GM19099 (cell line): ENCODE measurements around the gene AARSD1.

Experiments
- POLR2A ChIP-seq: IDR thresholded peaks from 3 replicates; pipeline ENCODE4 v1.6.1; 2011; ENCODE audit warnings: low read depth; ENCODE audit not compliant: insufficient read length; ENCODE audit errors: extremely low read depth

AARSD1 gene

DNA sequence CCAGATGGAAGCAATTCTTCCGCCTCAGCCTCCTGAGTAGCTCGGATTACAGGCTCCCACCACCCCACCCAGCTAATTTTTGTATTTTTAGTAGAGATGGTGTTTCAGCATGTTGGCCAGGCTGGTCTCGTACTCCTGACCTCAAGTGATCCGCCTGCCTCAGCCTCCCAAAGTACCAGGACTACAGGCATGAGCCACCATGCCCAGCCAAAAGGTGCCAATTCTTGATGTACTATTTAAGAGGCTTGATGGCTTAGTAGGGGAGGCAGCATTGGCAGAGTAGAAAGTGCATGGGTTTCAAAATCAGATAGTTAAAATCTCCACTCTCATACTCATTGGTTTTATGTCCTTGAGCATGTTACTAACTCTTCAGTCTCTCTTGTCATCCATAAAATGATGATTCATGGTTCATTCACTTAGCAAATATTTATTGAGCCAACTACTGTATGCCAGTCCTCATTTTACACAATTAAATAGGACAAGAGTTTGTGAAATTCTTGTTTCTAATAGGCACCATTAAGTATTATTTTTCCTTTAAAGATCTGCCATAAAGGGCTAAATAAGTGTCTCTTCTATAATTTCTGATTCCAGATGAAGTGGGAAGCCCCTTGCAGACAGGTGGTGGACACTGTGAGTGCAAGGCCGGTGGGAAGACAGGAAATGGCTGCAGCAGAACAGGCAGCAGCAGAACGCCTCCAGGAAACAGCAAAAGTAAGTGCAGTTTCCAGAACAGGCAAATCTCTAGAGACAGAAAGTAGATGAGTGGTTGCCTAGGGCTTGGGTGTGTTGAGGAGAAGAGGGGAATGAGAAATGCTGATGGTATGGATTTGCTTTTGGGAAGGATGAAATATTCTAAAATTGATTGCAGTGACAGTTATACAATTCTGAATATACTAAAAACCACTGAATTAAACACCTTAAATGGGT, 25.7 kb upstream of the AARSD1 start:
- no peak for TF ChIP-seq POLR2A

DNA sequence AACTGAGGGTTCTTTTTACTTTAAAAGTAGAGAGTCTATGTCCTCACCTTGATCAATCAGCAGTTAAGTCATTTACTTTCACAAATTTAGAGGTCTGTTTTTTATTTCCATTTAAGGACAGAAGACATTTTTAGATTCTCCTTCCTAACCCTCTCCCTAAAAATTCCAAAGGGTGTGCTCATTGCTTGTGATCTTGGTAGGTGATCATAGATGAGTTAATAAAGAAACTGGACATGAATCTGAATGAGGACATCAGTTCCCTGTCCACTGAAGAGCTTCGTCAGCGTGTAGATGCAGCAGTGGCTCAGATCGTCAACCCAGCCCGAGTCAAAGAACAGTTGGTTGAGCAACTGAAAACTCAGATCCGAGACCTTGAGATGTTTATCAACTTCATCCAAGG, 24.9 kb upstream of the AARSD1 start:
- TF ChIP-seq POLR2A: no peak

DNA sequence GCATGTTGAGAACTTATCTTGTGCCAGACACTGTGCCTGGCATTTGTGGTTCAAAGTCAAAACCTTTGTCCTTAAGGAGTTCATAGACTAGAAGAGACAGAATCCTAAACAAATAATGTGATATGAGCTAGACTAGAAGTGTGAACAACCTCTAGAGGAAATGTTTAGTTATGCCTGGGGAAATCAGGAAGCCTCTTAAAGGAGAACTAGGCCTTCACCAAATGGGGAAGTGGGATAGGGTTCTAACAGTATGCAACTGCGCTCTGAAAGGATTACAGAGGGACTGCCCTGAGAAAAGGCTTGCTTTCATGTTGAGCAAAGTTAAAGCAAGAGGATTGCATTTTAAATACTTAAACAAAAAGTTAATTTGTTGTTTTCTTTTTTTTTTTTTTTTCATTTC, 21.0 kb upstream of the AARSD1 start:
- TF ChIP-seq POLR2A: no peak

DNA sequence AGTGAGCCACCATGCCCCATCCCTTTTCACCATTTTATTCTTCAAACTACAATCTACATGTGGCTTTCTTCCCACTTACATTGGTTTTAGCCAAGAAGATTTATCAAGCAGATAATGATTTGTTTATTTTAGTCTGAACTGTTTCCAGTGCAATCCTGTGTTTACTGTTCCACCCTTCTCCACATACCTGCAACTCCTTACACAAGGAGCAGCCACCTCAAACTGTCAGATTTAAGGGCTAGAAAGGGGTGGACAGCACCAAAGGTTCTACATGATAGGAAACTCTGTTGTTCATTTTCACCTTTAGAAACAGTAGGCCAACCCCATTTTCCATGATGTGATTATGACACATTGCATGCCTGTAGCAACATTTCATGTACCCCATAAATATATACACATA, 18.0 kb upstream of the AARSD1 start:
- no peak for TF ChIP-seq POLR2A

DNA sequence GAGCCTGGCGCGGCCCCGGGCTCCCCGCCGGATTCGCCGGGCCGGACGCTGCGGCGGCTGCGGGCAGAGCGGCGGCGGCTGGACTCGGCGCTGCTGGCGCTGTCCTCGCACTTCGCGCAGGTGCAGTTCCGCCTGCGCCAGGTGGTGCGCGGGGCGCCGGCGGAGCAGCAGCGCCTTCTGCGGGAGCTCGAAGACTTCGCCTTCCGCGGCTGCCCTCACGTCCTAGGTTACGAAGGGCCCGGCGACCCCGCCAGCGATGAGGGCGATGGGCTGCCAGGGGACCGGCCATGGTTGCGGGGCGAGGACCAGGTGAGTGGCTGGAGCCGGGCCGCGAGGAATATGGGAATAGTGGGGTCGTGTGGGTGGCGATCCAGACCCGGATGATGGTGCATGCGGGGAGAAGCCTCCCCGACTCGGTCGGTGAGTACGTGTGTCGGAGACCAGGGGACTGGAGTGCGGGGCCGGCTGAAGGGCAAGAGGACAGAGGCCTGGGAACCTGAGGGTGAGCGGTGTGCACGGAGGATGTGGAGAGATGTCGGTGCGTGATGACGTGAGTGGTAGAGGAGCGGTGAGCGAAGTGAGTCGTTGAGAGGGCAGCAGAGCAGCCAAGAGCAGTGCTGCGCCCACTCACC, 16.6 kb upstream of the AARSD1 start:
- TF ChIP-seq POLR2A: peak; percentile 35

DNA sequence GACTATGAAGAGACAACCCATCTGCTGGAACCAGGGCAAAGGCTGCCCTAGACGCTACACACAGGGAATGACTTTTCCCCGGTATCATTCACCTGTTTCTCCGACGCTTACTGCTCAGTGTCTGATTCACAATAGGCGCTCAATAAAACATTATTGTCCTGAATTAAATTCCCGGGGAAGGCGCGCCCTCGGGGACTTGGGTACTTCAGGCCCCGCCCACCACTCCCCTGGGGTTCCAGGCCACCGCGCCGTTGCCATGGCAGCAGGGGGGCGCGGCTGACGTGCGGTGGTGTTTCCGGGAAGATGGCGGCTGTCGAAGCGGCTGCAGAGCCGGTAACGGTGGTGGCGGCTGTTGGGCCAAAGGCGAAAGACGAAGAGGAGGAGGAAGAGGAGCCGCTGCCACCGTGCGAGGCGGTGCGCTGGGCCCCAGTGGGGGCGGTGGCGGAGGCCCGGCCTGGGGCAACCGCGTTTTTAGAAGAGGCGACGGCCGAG, 16.1 kb upstream of the AARSD1 start, which contains the start of gene RUNDC1:
TSS of gene RUNDC1 (plus strand) at position 292 of the 492 bp plus-strand sequence. CDS start at position 304, 12 bp downstream.
- TF ChIP-seq POLR2A: peak; percentile 76

DNA sequence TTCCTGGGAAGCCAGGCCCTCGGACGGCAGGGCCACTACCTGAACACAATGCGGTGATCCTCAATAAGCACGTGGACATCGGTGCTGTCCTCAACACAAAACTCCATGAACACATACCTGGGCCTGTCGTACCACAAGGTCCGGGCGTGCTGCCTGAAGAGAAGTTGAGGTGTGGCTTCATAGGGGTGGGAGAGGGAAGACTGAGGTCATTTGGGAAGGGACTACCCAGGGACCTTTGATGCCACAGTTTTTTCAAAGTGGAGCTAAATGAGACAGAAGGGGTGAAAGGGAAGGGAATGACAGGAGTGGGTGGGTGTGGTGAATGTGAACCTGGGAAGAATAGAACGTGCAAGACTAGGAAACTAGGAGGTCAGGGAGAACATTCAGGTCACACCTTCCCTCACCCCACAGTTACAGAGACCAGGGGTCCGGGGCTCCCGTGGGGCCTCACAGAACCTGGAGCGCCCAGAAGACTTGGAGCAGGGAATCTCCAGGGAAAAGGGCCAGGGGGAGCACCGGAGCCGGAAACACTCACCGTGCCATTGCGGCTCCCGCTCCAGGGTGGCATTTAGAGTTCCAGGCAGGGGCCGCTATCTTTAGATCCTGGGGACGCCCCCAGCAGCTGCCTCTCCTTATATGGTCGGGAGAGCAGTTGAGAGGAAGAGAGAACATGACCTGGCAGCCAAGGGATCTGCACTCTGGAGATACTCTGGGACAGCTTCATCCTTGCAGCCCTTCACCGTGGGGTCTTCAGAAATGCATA, 15.4 kb upstream of the AARSD1 start, which contains the start of gene PTGES3L:
TSS of gene PTGES3L (minus strand) at position 570 of the 763 bp plus-strand sequence. CDS start at position 543, 27 bp downstream.
- TF ChIP-seq POLR2A: no peak

DNA sequence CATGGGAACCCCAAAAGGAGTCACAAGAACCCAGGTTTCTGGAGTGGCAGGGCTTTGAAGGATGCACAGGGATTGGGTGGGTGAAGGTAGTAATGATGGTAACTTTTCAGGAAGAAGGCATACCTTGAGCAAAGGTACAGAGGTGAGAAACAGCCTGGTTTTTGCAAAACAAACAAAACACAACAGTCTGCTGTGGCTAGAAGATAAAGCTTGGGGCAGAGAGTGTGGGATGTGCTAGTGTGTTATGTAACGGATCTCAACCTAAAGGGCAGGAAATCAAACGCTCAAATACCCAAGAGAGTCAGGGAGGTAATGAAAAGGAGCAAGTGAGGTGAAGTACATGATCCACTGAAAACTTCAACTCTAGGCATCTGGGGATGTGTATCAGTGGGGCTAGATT, 11.0 kb upstream of the AARSD1 start:
- TF ChIP-seq POLR2A: no peak

DNA sequence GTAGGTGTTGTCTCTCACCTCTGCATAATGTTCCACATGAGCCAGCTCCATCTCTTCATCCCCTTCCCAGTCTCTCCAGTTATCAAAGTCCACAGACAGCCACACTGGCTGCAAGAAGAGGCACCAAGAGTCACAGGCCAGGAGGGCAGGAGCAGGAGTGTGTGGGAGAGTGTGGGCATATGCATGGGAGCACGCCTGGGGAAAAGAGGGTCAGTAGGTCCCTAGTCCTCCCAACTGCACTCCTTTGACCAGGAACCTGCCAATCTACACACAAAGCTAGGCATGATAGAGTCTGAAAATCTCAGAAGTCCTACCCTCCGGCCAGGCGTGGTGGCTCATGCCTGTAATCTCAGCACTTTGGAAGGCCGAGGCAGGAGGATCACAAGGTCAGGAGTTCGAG, 7.3 kb upstream of the AARSD1 start:
- TF ChIP-seq POLR2A: no peak

DNA sequence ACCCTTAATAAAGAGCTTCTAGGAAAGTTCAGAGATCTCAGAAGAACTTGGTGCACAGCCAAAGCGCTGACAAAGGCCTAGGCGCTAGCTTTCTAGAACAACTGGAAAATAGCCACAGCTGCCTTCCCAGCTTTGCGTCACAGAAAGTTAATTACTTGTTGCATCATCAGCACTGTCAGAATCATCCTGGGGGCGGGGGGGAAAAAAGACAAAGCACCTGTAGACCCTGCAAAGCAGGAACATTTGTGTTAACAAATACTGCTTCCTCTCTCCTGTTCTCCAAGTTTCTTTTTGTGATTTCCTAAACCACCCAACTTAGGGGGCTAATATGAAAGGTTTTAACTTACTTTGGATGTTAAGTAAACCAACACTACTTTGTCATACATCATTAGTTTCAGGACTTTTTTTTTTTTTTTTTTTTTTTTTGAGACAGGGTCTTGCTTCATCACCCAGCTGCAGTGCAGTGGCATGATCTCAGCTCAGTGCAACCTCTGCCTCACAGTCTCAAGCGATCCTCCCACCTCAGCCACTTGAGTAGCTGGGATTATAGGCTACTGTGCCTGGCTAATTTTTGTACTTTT, 4.8 kb upstream of the AARSD1 start:
- no peak for TF ChIP-seq POLR2A

DNA sequence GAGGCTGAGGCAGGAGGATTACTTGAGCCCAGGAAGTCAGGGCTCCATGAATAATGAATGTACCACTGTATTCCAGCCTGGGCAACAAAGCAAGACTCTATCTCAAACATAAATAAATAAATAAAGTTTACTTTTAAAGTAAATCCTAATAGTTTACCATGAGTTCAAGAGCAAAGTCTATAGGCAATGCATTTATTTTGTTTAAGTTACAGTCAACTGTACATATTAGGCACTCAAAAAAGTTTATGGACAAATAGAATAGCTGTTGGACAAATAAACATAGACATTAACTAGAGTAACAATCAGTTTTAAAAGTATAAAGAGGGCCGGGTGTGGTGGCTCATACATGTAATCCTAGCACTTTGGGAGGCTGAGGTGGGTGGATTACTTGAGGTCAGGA, 3.7 kb upstream of the AARSD1 start:
- TF ChIP-seq POLR2A: no peak

DNA sequence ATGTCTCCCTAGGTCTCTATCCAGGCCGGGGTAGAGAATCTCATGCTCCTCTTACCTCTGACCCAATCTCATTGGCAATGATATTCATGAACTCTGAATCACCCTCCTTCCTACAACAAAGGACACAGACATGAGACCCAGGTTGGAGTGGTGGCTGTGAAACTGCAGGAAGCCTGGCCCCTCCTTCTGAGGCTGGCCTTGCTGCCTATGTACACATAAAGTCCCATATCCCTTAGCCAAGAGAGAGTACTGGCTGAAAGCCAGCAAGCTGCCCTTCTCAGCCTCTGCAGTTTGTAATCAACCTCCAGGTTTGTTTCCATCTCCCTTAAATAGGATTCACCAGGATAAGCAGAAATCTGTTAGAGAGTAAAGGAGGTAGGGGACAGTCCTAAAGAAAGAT, 10.6 kb downstream of the AARSD1 start:
- no peak for TF ChIP-seq POLR2A

DNA sequence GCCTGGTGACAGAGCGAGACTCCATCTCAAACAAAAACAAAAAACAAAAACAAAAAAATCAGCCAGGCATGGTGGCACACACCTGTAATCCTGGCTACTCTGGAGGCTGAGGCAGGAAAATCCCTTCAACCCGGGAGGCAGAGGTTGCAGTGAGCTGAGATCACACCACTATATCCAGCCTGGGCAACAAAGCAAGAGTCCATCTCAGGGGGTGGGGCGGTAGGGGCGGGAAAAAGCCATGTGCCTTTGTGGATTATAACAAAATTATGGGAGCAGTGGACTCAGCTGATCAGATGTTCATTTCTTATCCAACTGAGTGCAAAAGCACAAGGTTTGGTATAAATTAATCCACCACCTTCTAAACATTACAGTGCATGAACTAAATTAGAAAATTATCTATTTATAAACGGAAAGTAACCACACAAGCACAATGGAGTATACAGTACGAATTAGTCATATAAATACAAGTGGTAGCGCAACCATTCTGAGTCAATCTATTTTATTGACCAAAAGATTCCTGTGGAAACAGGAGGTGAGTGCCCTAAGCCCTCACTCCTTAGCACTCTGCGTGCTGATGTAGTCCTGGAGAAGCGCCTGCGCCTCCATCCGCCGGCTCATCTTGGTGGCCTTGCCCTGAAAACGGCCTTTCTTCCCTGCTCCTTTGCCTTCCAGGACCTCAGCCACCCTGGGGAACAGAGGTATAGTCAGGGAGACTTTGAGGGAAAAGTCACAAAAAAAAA, 14.0 kb downstream of the AARSD1 start:
- no peak for TF ChIP-seq POLR2A

DNA sequence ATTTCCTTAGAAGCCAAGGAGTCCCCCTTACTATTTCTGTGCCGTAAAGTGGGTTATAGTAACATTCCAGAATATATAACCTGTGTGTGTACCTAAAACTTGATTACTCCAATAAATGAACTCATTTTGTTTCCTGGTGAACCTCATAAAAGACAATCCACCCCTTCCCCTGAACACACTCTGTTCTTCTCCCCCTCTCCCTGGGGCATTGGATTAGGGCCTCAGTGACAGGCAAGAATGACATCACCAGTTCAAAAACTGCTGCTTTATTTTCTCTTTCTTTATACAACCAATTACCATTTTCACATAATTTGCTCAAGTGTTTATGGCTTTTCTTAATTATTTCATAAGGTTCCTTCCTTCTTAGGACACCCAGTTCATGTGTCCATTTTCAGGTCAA, 17.4 kb downstream of the AARSD1 start:
- TF ChIP-seq POLR2A: no peak
